ENCODE results near the gene MRPS9. TPM values are rescaled to one million over a fixed set of nuclear protein-coding genes. Genes with fewer than 3 reads are reported as not detected.

Gene MRPS9
- total RNA-seq, 1 donor from 2014 or later, result 31.9 TPM

Other genes with a start within 250 kb of the MRPS9 start
- gene POU3F3, start 184.0 kb upstream of the MRPS9 start, total RNA-seq, result not detected in 2 replicates
- gene GPR45, start 203.7 kb downstream of the MRPS9 start, total RNA-seq, result not detected in 2 replicates

Measured in activated T-helper 2 cell treated with anti-CD3 and anti-CD28 coated beads, Interferon-gamma antibody, Interleukin-2, Interleukin-4, amounts not matched to agents 10 μg/mL and 5 μg/mL and 100 μg/mL, durations not matched to agents 14 hours and 24 hours and 36 hours (primary cell).